Activated CD4-positive, alpha-beta T cell treated with anti-CD3 and anti-CD28 coated beads, Interleukin-2, amount 10 ng/mL, durations not matched to agents 7 days and 5 days (primary cell): ENCODE measurements around the gene GRM3. TPM values are rescaled to one million over a fixed set of nuclear protein-coding genes. Genes with fewer than 3 reads are reported as not detected.

ENCODE experiments used
- CTCF ChIA-PET: fragments of 350-600 bp; sonication (Branson Sonifier 250); formaldehyde crosslinking; loops from one replicate; lab custom pipeline; 2021; ENCODE audit warnings: antibody characterized with exemption; lab: Charles Lee
- POLR2A ChIA-PET: fragments of 350-600 bp; sonication (Branson Sonifier 250); formaldehyde crosslinking; loops from one replicate; lab custom pipeline; 2021; ENCODE audit warnings: antibody characterized with exemption; lab: Charles Lee
- DNase-seq: peaks from one replicate; pipeline ENCODE4 v3.0.0-alpha.2; 2020
- H3K27ac Mint-ChIP-seq: one replicate; pipeline ENCODE4 v1.8.0; 2021; ENCODE audit warnings: mild to moderate bottlenecking, moderate library complexity, mixed read lengths
- H3K27me3 Mint-ChIP-seq: one replicate; pipeline ENCODE4 v1.8.0; 2021; ENCODE audit warnings: mixed read lengths
- H3K36me3 Mint-ChIP-seq: one replicate; pipeline ENCODE4 v1.8.0; 2021; ENCODE audit warnings: low read depth, mixed read lengths
- H3K4me1 Mint-ChIP-seq: one replicate; pipeline ENCODE4 v1.8.0; 2021; ENCODE audit warnings: mixed read lengths
- H3K4me3 Mint-ChIP-seq: one replicate; pipeline ENCODE4 v1.8.0; 2021; ENCODE audit warnings: mild to moderate bottlenecking, moderate library complexity, mixed read lengths
- H3K9me3 Mint-ChIP-seq: one replicate; pipeline ENCODE4 v1.8.0; 2021; ENCODE audit warnings: mixed read lengths
- total RNA-seq, 2 experiments: library from RNA; stranded (reverse); gene quantifications; one replicate each; pipeline ENCODE4 v1.2.3, GENCODE V29; 2021

The GRM3 gene
- total RNA-seq, 2 experiments from 2014 or later: not detected

DNA sequence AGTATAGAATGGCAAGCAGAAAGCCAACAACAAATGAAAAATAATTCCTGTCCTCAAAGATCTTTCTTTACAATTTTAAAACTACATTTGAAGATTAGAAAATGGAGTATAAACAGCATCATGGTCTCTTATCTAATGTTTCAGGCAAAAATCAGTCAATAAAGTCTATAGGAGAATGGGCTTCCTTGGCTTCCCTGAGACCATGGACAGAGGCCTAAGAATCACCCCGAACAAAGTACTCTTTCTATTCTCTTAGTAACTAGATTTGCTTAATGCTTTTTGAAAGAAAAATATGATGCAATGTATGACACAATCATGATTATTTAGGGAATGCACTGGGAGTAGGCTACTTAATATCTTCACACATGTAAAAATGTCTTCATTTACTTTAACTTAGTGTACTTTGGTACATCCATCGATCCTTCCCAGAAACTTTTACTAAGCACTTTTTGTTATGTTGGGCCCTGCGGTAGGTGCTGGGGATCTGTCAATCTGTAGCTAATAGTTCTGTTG lies 17.3 kb downstream of the GRM3 start:
- Mint-ChIP-seq H3K4me1 (no peaks in the 10 kb centered on the region), H3K4me3 (no peak overlapping the region), H3K9me3 (no peaks in the 10 kb centered on the region), H3K27me3 (no peaks in the 10 kb centered on the region), H3K27ac (no peak overlapping the region), H3K36me3 (no peaks in the 10 kb centered on the region)
- ChIA-PET CTCF (no interaction called here), POLR2A (no interaction called here)
- no peak for DNase-seq

DNA sequence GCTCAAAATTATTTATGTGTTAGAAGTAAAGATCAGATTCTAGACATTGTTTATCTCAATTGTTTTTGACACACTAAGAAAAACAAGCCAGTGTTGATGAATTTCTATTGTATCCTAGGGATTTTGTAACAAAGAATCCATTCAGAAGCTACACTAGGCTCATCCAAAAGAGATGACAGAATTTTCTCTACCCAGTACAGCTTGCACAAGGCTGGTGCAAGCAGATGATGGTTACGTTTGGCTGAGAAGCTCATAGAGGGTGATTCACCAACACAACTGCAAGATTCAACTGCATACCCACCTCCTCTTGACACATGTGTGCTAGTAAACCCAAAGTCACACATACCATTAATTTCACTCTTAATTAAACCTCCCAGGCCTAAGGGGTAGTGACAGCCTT lies 20.8 kb downstream of the GRM3 start:
- no peak overlapping the region for H3K4me3 Mint-ChIP-seq
- H3K36me3 Mint-ChIP-seq: no peaks in the 10 kb centered on the region
- POLR2A ChIA-PET: no interaction called here
- H3K27ac Mint-ChIP-seq: no peak overlapping the region
- no peak for DNase-seq
- CTCF ChIA-PET: no interaction called here
- no peaks in the 10 kb centered on the region for H3K4me1 Mint-ChIP-seq
- H3K27me3 Mint-ChIP-seq: no peaks in the 10 kb centered on the region
- H3K9me3 Mint-ChIP-seq: no peaks in the 10 kb centered on the region

- ChIA-PET POLR2A (no interaction called here), CTCF (no interaction called here)
Measured at GRCh38 chr7:86664991-86665390, 21.3 kb downstream of the GRM3 start.

GRCh38 chr7:86665669-86666068 lies 22.0 kb downstream of the GRM3 start:
- no peaks in the 10 kb centered on the region for H3K36me3 Mint-ChIP-seq
- DNase-seq: no peak
- no peak overlapping the region for H3K27ac Mint-ChIP-seq
- H3K9me3 Mint-ChIP-seq: no peaks in the 10 kb centered on the region
- no peaks in the 10 kb centered on the region for H3K27me3 Mint-ChIP-seq
- ChIA-PET POLR2A (no interaction called here), CTCF (no interaction called here)
- no peak overlapping the region for H3K4me3 Mint-ChIP-seq
- no peaks in the 10 kb centered on the region for H3K4me1 Mint-ChIP-seq

More at GRCh38 chr7:86664991-86665390, 21.3 kb downstream of the GRM3 start:
- H3K4me3 Mint-ChIP-seq: no peak overlapping the region
- H3K4me1 Mint-ChIP-seq: no peaks in the 10 kb centered on the region
- no peak overlapping the region for H3K27ac Mint-ChIP-seq
- no peaks in the 10 kb centered on the region for H3K27me3 Mint-ChIP-seq
- H3K36me3 Mint-ChIP-seq: no peaks in the 10 kb centered on the region
- DNase-seq: no peak
- no peaks in the 10 kb centered on the region for H3K9me3 Mint-ChIP-seq

DNA sequence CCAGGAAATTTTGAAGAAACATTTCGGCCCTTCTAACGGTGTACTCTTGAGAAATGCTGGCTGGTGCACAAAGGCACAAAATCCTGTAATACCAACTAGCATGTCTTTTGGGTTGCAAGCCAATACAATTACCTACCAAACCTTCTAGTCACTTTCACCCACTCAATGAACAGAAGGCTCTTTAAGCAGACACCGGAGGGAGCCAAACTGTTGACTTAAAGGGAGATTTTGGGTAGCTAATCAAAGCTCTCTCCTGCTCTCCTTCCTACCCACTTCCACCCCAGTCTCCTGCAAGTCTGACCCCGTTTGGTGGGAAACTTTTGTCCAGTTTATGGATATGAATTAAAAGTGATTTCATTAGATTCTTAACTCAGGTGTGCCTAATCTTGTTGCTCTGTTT lies 24.0 kb downstream of the GRM3 start:
- H3K4me3 Mint-ChIP-seq: no peak overlapping the region
- DNase-seq: no peak
- H3K27me3 Mint-ChIP-seq: no peaks in the 10 kb centered on the region
- ChIA-PET POLR2A (no interaction called here), CTCF (no interaction called here)
- H3K27ac Mint-ChIP-seq: no peak overlapping the region
- H3K36me3 Mint-ChIP-seq: no peaks in the 10 kb centered on the region
- H3K4me1 Mint-ChIP-seq: no peaks in the 10 kb centered on the region
- no peaks in the 10 kb centered on the region for H3K9me3 Mint-ChIP-seq

GRCh38 chr7:86668315-86668714 lies 24.6 kb downstream of the GRM3 start:
- no peak for DNase-seq
- Mint-ChIP-seq H3K27me3 (no peaks in the 10 kb centered on the region), H3K4me1 (no peaks in the 10 kb centered on the region), H3K27ac (no peak overlapping the region), H3K36me3 (no peaks in the 10 kb centered on the region), H3K9me3 (no peaks in the 10 kb centered on the region), H3K4me3 (no peak overlapping the region)
- CTCF ChIA-PET: no interaction called here
- POLR2A ChIA-PET: no interaction called here

DNA sequence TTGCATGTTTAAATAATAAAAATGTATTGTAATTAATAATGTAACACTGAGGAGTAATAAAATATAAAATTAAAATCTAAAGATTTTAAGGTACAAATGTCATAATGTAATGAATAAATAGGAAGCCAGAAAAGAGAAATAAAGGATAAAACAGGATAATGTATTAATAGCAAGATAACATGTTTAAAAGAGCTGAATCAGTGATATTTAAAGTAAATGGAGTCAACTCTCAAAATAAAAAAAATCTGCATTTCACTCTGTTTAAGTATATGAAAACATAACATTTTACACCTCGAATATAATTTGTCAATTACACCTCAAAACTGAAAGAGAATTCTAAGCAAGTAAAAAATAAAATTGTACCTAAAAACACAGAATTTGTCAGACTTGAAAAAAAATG lies 44.1 kb downstream of the GRM3 start:
- ChIA-PET POLR2A (no interaction called here), CTCF (no interaction called here)
- H3K9me3 Mint-ChIP-seq: no peaks in the 10 kb centered on the region

DNA sequence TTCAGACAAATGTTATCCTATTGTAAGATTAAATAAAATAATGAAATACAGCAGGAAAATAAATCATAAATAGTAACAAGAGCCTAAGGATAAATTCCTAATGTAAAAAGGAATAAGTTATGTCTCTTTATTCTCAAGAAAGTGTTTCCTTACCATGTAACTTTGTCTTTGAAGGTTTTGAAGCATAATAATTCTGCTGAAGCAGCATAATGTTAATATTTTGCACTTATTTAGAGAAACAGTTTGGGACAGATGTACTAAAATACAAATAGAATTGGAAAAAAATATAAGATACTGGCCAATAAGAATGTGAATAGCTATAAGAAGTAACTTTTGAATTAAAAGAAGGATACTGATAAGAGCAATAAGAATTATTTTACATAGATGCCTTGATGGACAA lies 45.7 kb downstream of the GRM3 start:
- CTCF ChIA-PET: no interaction called here
- H3K27ac Mint-ChIP-seq: no peak overlapping the region
- H3K9me3 Mint-ChIP-seq: no peaks in the 10 kb centered on the region
- H3K36me3 Mint-ChIP-seq: no peaks in the 10 kb centered on the region
- H3K27me3 Mint-ChIP-seq: no peaks in the 10 kb centered on the region
- no peaks in the 10 kb centered on the region for H3K4me1 Mint-ChIP-seq
- DNase-seq: no peak
- POLR2A ChIA-PET: no interaction called here
- no peak overlapping the region for H3K4me3 Mint-ChIP-seq

More for the DNA sequence above, 44.1 kb downstream of the GRM3 start:
- Mint-ChIP-seq H3K27me3 (no peaks in the 10 kb centered on the region), H3K4me1 (no peaks in the 10 kb centered on the region), H3K4me3 (no peak overlapping the region), H3K36me3 (no peaks in the 10 kb centered on the region), H3K27ac (no peak overlapping the region)
- no peak for DNase-seq

- ChIA-PET POLR2A (no interaction called here), CTCF (no interaction called here)
- Mint-ChIP-seq H3K27me3 (no peaks in the 10 kb centered on the region), H3K27ac (no peak overlapping the region), H3K36me3 (no peaks in the 10 kb centered on the region), H3K4me1 (no peaks in the 10 kb centered on the region), H3K4me3 (no peak overlapping the region), H3K9me3 (no peaks in the 10 kb centered on the region)
- DNase-seq: no peak
Measured at GRCh38 chr7:86692755-86693154, 49.0 kb downstream of the GRM3 start.

- POLR2A ChIA-PET: no interaction called here
- Mint-ChIP-seq H3K27ac (no peak overlapping the region), H3K9me3 (no peaks in the 10 kb centered on the region), H3K36me3 (no peaks in the 10 kb centered on the region), H3K4me3 (no peak overlapping the region), H3K27me3 (no peaks in the 10 kb centered on the region), H3K4me1 (no peaks in the 10 kb centered on the region)
- CTCF ChIA-PET: no interaction called here
- no peak for DNase-seq
Measured at GRCh38 chr7:86706406-86706805, 62.7 kb downstream of the GRM3 start.

DNA sequence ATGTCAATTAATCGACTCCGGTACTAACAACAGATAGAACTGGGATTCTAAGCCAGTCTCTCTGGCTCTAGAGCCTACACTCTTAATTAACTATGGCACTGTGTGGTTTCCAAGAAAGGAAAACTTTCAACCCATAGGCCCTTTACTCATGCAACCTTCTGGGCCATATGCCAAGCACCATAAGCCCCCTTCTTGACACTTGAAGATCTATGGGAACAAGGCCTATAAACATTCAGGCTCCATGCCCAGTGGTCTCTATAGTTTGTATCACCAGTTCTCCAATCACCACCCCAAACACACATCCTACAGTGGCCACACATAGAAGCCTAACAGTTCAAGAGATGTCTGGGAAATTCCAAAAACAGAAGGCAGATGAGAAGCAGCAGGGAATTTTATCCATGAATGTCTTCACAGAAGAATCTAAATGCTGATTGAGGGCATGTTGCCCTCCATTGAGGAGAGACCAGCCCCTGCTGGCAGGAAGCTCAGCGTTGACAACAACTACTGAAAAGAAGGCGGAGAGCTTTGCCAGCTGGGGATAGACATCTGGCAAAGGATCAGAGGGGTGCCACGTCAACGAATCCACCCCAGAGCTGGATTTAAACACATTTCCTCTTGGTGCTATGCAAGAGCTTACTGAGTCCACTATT lies 64.4 kb downstream of the GRM3 start:
- ChIA-PET CTCF (no interaction called here), POLR2A (no interaction called here)
- Mint-ChIP-seq H3K4me3 (no peak overlapping the region), H3K27me3 (no peaks in the 10 kb centered on the region), H3K4me1 (no peaks in the 10 kb centered on the region), H3K27ac (no peak overlapping the region), H3K9me3 (no peaks in the 10 kb centered on the region), H3K36me3 (no peaks in the 10 kb centered on the region)
- no peak for DNase-seq

- CTCF ChIA-PET: no interaction called here
- H3K4me1 Mint-ChIP-seq: no peaks in the 10 kb centered on the region
- DNase-seq: no peak
- no peak overlapping the region for H3K4me3 Mint-ChIP-seq
- H3K9me3 Mint-ChIP-seq: no peaks in the 10 kb centered on the region
- no peaks in the 10 kb centered on the region for H3K36me3 Mint-ChIP-seq
- POLR2A ChIA-PET: no interaction called here
- H3K27me3 Mint-ChIP-seq: no peaks in the 10 kb centered on the region
- no peak overlapping the region for H3K27ac Mint-ChIP-seq
Measured at GRCh38 chr7:86720306-86720705, 76.6 kb downstream of the GRM3 start.

- DNase-seq: no peak
- peaks cover 6% of the 10 kb centered on the region for H3K9me3 Mint-ChIP-seq
- ChIA-PET POLR2A (no interaction called here), CTCF (no interaction called here)
- no peaks in the 10 kb centered on the region for H3K4me1 Mint-ChIP-seq
- H3K27ac Mint-ChIP-seq: no peak overlapping the region
- no peaks in the 10 kb centered on the region for H3K27me3 Mint-ChIP-seq
- no peaks in the 10 kb centered on the region for H3K36me3 Mint-ChIP-seq
- H3K4me3 Mint-ChIP-seq: no peak overlapping the region
Measured at GRCh38 chr7:86733783-86734182, 90.1 kb downstream of the GRM3 start.
